ENCODE data around the gene REC8. TPM values are rescaled to one million over a fixed set of nuclear protein-coding genes. Genes with fewer than 3 reads are reported as not detected.
"Not testable (repeated sequence)": the region's sequence is repeated elsewhere in the genome, so short reads cannot be mapped to it uniquely, and the experiment has no call there.

Gene REC8
- total RNA-seq, 3 donors from 2014 or later = 14.9 to 17.0 (median 16.8) TPM

DNA sequence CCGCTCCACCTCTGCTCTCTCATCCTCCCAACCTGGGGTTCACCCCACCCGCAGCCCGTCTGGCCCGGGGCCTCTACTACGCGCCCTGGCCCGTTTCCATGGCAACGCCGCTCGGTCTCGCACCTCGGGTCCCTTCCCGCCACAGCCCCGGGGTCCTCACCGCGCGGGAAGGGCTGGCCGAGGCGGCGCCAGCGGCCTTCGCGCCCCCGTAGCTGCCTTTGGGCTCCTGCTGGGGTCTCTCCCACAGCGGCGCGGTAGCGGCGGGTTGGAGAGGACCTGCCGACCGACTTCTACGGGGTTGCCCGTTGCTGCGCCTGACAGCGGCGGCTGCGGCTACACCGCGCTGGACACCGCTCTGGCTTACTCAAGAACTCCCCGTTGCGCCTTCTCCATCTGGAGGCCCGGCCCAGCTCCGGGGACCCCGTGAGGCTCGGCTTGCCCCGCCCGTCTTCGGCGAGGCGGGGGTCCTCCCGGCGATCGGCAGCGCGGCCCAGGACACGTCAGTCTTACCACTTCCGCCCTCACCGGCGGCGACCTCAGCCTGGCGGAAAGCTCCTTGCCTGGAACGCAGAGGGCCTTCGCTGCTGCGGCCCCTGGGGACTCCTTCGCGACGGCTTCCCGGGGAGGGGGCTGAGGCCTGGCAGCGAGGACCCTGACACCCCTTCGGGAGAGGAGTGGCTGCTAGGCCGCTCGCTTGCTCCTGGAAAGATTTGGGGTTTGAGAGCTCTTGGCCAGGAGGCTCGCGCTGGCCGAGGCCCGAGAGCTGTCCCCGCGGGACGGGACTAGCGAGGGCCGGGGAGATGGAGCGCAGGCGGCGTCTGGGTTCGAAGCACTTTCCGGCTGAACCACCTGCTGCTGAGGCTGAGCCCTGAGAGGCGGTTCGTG is 23.5 kb downstream of the REC8 start, which contains the start of gene TM9SF1:
TSS of gene TM9SF1 (minus strand) at position 256 of the 885 bp plus-strand sequence. CDS start 422 bp downstream, outside the sequence.
- intact Hi-C loops (cut with DNase I, micrococcal nuclease) = no loop called here

DNA sequence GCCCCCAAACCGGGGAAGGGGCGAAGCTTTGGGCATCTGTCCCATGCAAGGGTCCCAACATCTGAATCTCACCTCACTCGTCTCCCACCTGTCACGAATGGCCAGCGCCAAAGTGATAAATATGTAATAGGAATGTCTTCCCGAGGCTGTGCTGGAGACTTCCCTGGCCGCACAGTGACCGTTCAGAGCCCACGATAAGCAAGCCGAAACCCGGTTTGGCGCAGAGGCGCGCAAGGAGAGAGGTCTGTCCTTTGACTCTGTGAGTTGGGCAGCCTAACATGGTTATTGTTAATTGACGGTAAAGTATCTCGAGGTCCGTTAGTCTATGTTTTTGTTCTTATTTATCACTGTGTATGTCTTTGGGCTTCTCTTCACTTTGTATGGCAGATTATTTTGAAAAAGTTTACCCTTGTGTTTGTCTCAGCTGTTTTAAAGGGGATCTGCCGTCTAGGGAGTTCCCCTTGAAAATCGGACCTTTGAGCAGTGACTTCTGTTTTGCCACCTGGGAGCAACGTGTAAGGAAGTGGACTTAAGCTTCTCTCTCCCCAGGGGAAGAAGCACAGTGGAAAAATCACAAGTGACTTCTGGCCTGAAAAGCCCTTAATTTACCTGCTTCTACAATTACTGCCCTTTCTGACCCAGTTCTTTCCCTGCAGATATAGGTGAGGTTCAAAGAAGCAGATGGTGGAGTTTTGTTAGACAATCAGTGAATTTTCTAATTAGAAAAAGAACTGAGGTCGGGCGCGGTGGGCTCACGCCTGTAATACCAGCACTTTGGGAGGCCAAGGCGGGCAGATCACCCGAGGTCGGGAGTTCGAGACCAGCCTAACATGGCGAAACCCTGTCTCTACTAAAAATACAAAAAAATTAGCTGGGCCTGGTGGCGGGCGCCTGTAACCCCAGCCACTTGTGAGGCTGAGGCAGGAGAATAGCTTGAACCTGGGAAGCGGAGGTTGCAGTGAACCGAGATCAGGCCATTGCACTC is 24.5 kb downstream of the REC8 start:
- peak overlapping the region; percentile 82 for H3K4me3 ChIP-seq
- intact Hi-C loops (cut with DNase I, micrococcal nuclease) = no loop called here
- H3K36me3 ChIP-seq (ENCODE audit: low read depth) = no peaks in the 10 kb centered on the region
- ATAC-seq = peak; percentile 43
- H3K4me1 ChIP-seq (ENCODE audit: low read depth) = peaks cover 25% of the 10 kb centered on the region
- TF ChIP-seq, protein P1, sequence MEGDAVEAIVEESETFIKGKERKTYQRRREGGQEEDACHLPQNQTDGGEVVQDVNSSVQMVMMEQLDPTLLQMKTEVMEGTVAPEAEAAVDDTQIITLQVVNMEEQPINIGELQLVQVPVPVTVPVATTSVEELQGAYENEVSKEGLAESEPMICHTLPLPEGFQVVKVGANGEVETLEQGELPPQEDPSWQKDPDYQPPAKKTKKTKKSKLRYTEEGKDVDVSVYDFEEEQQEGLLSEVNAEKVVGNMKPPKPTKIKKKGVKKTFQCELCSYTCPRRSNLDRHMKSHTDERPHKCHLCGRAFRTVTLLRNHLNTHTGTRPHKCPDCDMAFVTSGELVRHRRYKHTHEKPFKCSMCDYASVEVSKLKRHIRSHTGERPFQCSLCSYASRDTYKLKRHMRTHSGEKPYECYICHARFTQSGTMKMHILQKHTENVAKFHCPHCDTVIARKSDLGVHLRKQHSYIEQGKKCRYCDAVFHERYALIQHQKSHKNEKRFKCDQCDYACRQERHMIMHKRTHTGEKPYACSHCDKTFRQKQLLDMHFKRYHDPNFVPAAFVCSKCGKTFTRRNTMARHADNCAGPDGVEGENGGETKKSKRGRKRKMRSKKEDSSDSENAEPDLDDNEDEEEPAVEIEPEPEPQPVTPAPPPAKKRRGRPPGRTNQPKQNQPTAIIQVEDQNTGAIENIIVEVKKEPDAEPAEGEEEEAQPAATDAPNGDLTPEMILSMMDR (IDR thresholded peaks at IDR 0.05) = no peak
- H3K9me3 ChIP-seq = no peaks in the 10 kb centered on the region
- no peak for DNase-seq

More for the DNA sequence above, 23.5 kb downstream of the REC8 start, which contains the start of gene TM9SF1:
- DNase-seq (peak; percentile 90 to 94 (median 92)), ATAC-seq (peak; percentile 96)
- H3K4me1 ChIP-seq (ENCODE audit: low read depth) = peaks cover 25% of the 10 kb centered on the region
- H3K9me3 ChIP-seq = no peaks in the 10 kb centered on the region
- H3K4me3 ChIP-seq = peak within 1 kb of the TSS; percentile 82
- TF ChIP-seq, protein P1 (IDR thresholded peaks at IDR 0.05) = no peak
- no peaks in the 10 kb centered on the region for H3K36me3 ChIP-seq (ENCODE audit: low read depth)

- no peaks in the 10 kb centered on the region for H3K36me3 ChIP-seq (ENCODE audit: low read depth)
- intact Hi-C loops (cut with DNase I, micrococcal nuclease) = no loop called here
- DNase-seq (no peak), ATAC-seq (no peak)
- no peaks in the 10 kb centered on the region for H3K9me3 ChIP-seq
- peaks cover 25% of the 10 kb centered on the region for H3K4me1 ChIP-seq (ENCODE audit: low read depth)
- TF ChIP-seq, protein P1 (IDR thresholded peaks at IDR 0.05) = no peak
- no peak overlapping the region for H3K4me3 ChIP-seq
These were observed 25.2 kb downstream of the REC8 start for GRCh38 chr14:24197056-24197450.

GRCh38 chr14:24198814-24199524 is 27.1 kb downstream of the REC8 start:
- no peak overlapping the region for H3K4me3 ChIP-seq

GRCh38 chr14:24202538-24202937 is 30.7 kb downstream of the REC8 start:
- H3K9me3 ChIP-seq; H3K36me3 ChIP-seq (ENCODE audit: low read depth); ATAC-seq; DNase-seq; intact Hi-C loops (cut with DNase I, micrococcal nuclease); H3K4me3 ChIP-seq: not testable (repeated sequence)
- H3K4me1 ChIP-seq (ENCODE audit: low read depth) = peaks cover 10% of the 10 kb centered on the region

More at GRCh38 chr14:24198814-24199524, 27.1 kb downstream of the REC8 start:
- intact Hi-C loops (cut with DNase I, micrococcal nuclease) = no loop called here
- ATAC-seq = no peak
- no peaks in the 10 kb centered on the region for H3K9me3 ChIP-seq
- peak in 1 of 3 donors; percentile 33 for DNase-seq
- peaks cover 25% of the 10 kb centered on the region for H3K4me1 ChIP-seq (ENCODE audit: low read depth)
- H3K36me3 ChIP-seq (ENCODE audit: low read depth) = no peaks in the 10 kb centered on the region
- TF ChIP-seq, protein P1 (IDR thresholded peaks at IDR 0.05) = no peak

GRCh38 chr14:24203249-24203886 is 31.5 kb downstream of the REC8 start:
- ATAC-seq; H3K9me3 ChIP-seq; intact Hi-C loops (cut with DNase I, micrococcal nuclease); H3K4me3 ChIP-seq; H3K4me1 ChIP-seq (ENCODE audit: low read depth); H3K36me3 ChIP-seq (ENCODE audit: low read depth); DNase-seq: not testable (repeated sequence)
